Stimulated activated CD8-positive, alpha-beta memory T cell treated with anti-CD3 and anti-CD28 coated beads, Interleukin-15, amount 100 ng/mL, for 48 hours (primary cell): Measurements from ENCODE around the gene SLC5A1.
"Not testable (repeated sequence)": the region's sequence is repeated elsewhere in the genome, so short reads cannot be mapped to it uniquely, and the experiment has no call there.

Source experiments
- DNase-seq, 2 donors: peaks; one replicate each; pipeline ENCODE4 v3.0.0-alpha.2; 2020; ENCODE audit warnings: low read depth in 2 of 2

Gene SLC5A1

DNA sequence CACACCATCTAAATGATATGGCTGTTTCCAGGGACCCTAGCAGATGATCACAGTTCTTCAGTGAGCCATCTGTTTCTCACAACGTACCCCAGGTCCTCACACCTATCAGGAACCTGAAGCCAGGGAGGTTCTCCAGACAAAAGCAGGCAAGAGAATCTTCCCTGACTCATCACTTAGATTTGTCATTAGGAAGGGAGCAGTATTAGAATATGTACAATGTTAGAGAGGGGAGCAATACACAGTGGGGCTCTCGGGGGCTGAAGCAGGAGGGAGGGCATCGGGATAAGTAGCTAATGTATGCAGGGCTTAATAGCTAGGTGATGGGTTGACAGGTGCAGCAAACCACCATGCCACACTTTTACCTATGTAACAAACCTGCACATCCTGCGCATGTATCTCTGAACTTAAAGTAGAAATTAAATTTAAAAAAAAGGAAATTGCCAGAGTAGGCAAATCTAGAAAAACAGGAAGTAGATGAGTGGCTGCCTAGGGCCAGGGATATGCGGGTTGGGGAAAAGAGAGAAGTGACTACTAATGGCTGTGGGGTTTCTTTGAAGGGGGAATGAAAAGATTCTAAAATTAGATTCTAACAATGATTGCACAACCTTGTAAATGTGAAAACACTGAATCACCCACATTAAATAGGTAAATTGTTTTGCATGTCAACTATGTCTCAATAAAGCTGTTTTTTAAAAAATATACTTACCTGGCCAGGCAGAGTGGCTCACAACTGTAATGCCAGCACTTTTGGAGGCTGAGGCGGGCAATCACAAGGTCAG lies 101.6 kb downstream of the SLC5A1 start:
- no peak for DNase-seq

DNA sequence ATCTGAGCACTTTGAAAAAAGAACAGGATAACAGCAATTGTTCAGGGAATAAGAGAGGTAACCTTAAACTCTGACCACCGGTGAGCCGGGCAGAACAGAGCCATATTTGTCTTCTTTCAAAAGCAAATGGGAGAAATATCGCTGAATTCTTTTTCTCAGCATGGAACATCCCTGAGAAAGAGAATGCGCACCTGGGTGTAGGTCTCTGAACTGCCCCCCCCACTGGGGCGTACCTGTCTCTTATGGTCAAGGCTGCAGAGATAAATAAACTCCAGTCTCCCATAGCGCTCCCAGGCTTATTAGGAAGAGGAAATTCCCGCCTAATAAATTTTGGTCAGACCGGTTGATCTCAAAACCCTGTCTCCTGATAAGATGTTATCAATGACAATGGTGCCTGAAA lies 104.1 kb downstream of the SLC5A1 start:
- DNase-seq: not testable (repeated sequence)

DNA sequence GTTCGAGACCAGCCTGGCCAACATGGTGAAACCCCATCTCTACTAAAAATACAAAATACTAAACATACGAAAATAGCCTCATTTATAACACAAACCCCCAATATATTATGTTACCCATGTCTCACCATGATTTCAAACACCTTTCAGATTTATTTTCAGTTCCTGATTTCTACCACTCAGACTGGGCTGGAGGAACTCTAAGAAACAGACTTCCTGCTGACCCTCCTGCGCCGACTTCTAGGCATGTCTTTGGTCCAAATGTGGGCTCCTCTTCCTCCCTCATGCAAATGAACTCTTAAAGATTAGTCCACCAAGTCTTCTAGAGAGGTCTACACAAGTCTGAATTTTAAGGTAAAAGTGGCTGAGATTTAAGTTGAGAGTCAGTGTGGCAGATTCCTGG lies 105.3 kb downstream of the SLC5A1 start:
- DNase-seq: not testable (repeated sequence)

DNA sequence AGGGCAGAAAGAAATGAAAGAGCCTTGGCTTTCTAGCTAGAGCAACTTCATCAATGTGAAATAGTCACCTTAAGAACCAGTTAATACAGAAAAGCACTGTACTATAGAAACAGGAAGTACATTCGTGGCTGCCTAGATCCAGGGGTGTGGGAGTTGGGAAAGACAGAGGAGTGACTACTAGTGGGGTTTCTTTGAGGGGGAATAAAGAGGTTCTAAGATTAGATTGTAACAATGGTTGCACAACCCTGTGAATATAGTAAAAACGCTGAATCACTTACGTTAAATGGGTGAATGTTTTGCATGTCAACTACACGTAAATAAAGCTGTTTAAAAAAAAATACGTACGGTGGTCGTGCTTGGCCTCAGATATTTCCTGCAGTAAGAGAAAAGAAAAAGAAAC lies 107.6 kb downstream of the SLC5A1 start:
- DNase-seq: not testable (repeated sequence)

DNA sequence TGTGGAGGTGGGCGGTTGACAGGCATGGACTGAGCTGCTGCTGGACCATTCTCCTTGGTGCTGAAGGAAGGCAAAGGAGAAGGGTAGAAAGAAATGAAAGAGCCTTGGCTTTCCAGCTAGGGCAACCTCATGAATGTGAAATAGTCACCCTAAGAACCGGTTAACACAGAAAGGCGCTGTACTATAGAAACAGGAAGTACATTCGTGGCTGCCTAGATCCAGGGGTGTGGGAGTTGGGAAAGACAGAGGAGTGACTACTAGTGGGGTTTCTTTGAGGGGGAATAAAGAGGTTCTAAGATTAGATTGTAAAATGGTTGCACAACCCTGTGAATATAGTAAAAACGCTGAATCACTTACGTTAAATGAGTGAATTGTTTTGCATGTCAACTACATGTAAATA lies 108.6 kb downstream of the SLC5A1 start:
- DNase-seq: not testable (repeated sequence)

DNA sequence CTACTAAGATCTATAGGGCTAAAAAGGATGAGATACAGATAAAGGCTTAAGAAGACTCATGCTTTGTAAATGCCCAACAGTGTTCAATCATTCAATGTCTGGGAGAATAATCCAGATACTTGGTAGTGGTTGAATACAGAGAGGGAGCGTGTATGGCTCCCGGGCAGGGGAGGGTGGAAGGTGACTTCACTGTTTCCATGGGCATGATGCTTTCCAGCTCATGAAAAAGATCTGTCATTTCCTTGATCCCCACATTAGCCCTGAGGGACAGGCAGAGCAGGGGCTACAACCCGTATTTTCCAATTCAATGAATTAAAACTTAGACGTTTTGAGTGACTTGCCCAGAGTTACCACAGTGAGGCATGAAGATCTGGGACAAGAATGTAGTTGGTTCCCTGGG lies 111.7 kb downstream of the SLC5A1 start:
- not testable (repeated sequence) for DNase-seq

GRCh38 chr22:32157632-32158031 lies 114.6 kb downstream of the SLC5A1 start:
- DNase-seq: not testable (repeated sequence)

DNA sequence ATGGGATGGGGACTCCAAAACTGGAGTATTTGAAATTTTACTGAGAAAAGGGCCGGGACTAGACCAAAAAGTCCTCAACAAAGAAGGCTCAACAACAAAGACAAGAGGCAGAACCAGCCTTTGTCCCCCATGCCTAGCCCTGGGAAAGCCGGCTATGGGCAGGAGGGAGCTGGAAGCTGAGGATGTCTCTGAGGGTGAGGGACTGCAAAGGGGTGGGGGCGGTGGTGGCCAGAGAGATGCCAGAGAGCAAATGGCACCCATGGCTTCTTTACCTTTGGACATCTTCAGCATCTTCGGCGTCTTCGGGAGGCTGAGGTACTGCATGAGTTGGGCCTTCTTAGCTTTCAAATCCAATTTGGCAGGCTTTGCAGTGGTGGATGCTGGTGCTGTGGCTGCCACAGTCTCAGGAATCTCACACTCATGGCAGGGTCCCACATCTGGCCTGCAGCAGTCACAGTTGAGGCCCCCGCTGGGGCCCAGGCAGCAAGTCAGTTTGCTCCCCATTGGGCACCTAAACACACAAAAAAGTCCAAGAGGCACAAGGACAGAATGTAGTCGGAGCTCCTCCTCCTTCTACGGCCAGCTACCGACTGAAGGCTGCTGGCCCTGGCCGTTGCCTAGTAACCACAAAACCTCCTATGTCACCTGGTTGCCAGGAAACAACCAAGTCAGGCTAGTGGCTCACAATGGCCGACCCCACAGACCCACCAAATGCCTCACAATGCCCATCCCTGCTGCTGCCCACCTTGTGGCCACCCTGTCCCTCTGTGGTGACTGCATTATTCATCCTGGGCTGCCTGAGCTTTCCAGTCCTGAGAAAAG lies 115.9 kb downstream of the SLC5A1 start, which contains the start of gene C22orf42:
C22orf42 (minus strand) TSS at position 592 of the 822 bp plus-strand sequence; CDS start at position 504, 88 bp downstream.
- DNase-seq: no peak

GRCh38 chr22:32160411-32160810 lies 117.3 kb downstream of the SLC5A1 start:
- DNase-seq: not testable (repeated sequence)
